B cell (primary cell): ENCODE measurements around the gene HK3. TPM values are rescaled to one million over a fixed set of nuclear protein-coding genes. Genes with fewer than 3 reads are reported as not detected.

Experiments used
- ATAC-seq: fragments of 200-7000 bp; cut with Tn5 transposase; one replicate; pipeline ENCODE4 v1.10.0; 2021; ENCODE audit warnings: low read depth, mild to moderate bottlenecking, moderate number of reproducible peaks, moderate library complexity
- CTCF ChIA-PET: fragments of 350-600 bp; sonication (Branson Sonifier 250); formaldehyde crosslinking; loops from one replicate; lab custom pipeline; 2021; ENCODE audit warnings: antibody characterized with exemption, inconsistent platforms; lab: Charles Lee
- POLR2A ChIA-PET: fragments of 350-600 bp; sonication (Branson Sonifier 250); formaldehyde crosslinking; loops from one replicate; lab custom pipeline; 2021; ENCODE audit warnings: antibody characterized with exemption; lab: Charles Lee
- DNase-seq: peaks from one replicate; pipeline ENCODE4 v3.0.0; 2013
- H2AFZ ChIP-seq: 2 replicates; pipeline ENCODE4 v1.6.1; 2012; ENCODE audit warnings: mild to moderate bottlenecking, low read depth, low read length; ENCODE audit not compliant: insufficient read depth, poor library complexity, severe bottlenecking
- H3K27ac ChIP-seq, 2 donors: 1 replicate in 1 of 2; 2 replicates in 1 of 2; pipeline ENCODE4 v1.5.1; 2012 to 2013; ENCODE audit warnings: low read length in 2 of 2, mild to moderate bottlenecking in 2 of 2, moderate library complexity in 1 of 2
- H3K27me3 ChIP-seq, 4 experiments: fragments of 200-600 bp in 1 of 4; sonication (generic) in 1 of 4; replicated peaks in 1 of 4; 1 replicate in 2 of 4; 2 replicates in 2 of 4; pipeline versions ENCODE4 v1.6.1 to v1.7.0; 2013 to 2016; ENCODE audit warnings: low read length in 3 of 4, mild to moderate bottlenecking in 2 of 4, mixed read lengths in 1 of 4, moderate library complexity in 1 of 4; ENCODE audit not compliant: insufficient read depth in 4 of 4, control insufficient read depth in 3 of 4; ENCODE audit errors: control extremely low read depth in 1 of 4
- H3K36me3 ChIP-seq, 2 experiments: replicated peaks in 1 of 2; 1 replicate in 1 of 2; 2 replicates in 1 of 2; pipeline versions ENCODE4 v1.6.1 to v1.7.1; 2013; ENCODE audit warnings: low read length in 1 of 2; ENCODE audit not compliant: insufficient read depth in 2 of 2, control insufficient read depth in 1 of 2; ENCODE audit errors: control extremely low read depth in 1 of 2, extremely low read depth in 1 of 2
- H3K4me1 ChIP-seq, 2 donors: fragments of 200-600 bp in 1 of 2; sonication (generic) in 1 of 2; 1 replicate in 1 of 2; 2 replicates in 1 of 2; pipeline versions ENCODE4 v1.5.1 to v1.6.1; 2013 to 2017; ENCODE audit warnings: low read length in 2 of 2; ENCODE audit not compliant: control insufficient read depth in 2 of 2, insufficient read depth in 2 of 2
- H3K4me2 ChIP-seq: replicated peaks from 2 replicates; pipeline ENCODE3; 2012; ENCODE audit warnings: mild to moderate bottlenecking, low read depth, low read length; ENCODE audit not compliant: poor library complexity, severe bottlenecking
- H3K4me3 ChIP-seq, 5 experiments: fragments of 200-600 bp in 1 of 5; sonication (generic) in 1 of 5; 1 replicate in 3 of 5; 2 replicates in 2 of 5; pipeline versions ENCODE4 v1.5.1 to v1.7.0; 2011 to 2016; ENCODE audit warnings: low read length in 4 of 5, mild to moderate bottlenecking in 4 of 5, low read depth in 2 of 5, control low read depth in 1 of 5, moderate library complexity in 1 of 5; ENCODE audit not compliant: insufficient read depth in 1 of 5; ENCODE audit errors: control extremely low read depth in 1 of 5, extremely low read depth in 1 of 5
- H3K79me2 ChIP-seq: fragments of 200-600 bp; sonication (generic); one replicate; pipeline ENCODE4 v1.6.0; 2016; ENCODE audit warnings: low read length; ENCODE audit not compliant: control insufficient read depth, insufficient read depth
- H3K9ac ChIP-seq: fragments of 200-600 bp; sonication (generic); 2 replicates; pipeline ENCODE4 v1.6.1; 2017; ENCODE audit warnings: mild to moderate bottlenecking, low read length, moderate library complexity
- H3K9me3 ChIP-seq, 3 donors: one replicate each; pipeline versions ENCODE4 v1.6.1 to v1.7.1; 2013; ENCODE audit warnings: low read length in 2 of 3; ENCODE audit not compliant: control insufficient read depth in 2 of 3, insufficient read depth in 1 of 3; ENCODE audit errors: control extremely low read depth in 1 of 3
- H4K20me1 ChIP-seq: 2 replicates; pipeline ENCODE4 v1.6.0; 2012; ENCODE audit warnings: mild to moderate bottlenecking, low read length; ENCODE audit not compliant: insufficient read depth, control insufficient read depth, poor library complexity, severe bottlenecking
- H3K27ac Mint-ChIP-seq: one replicate; pipeline ENCODE4 v1.8.0; 2021; ENCODE audit warnings: mixed read lengths
- H3K27me3 Mint-ChIP-seq: one replicate; pipeline ENCODE4 v1.8.0; 2021; ENCODE audit warnings: mixed read lengths
- H3K4me1 Mint-ChIP-seq: one replicate; pipeline ENCODE4 v1.8.0; 2021; ENCODE audit warnings: mixed read lengths
- H3K4me3 Mint-ChIP-seq: one replicate; pipeline ENCODE4 v1.8.0; 2021; ENCODE audit warnings: mixed read lengths
- H3K9me3 Mint-ChIP-seq: one replicate; pipeline ENCODE4 v1.8.0; 2022; ENCODE audit warnings: mixed read lengths; ENCODE audit not compliant: insufficient read depth
- EZH2 ChIP-seq: IDR thresholded peaks from 2 replicates; pipeline ENCODE4 v1.6.1; 2012; ENCODE audit warnings: borderline replicate concordance, low read depth, mild to moderate bottlenecking, moderate library complexity, low read length; ENCODE audit not compliant: insufficient read depth, poor library complexity, severe bottlenecking
- WGBS: methylation state at CpG from one replicate; pipeline ENCODE4 v1.1.5; 2013; ENCODE audit warnings: missing lambda C conversion rate; ENCODE audit not compliant: insufficient coverage; 5-methylcytosine and 5-hydroxymethylcytosine counted together
- intact Hi-C: fragments of 100-400 bp; cut with micrococcal nuclease; formaldehyde crosslinking; loops from one replicate; pipeline ENCODE4 v1.10.0; 2022
- polyA plus RNA-seq: library from polyadenylated mRNA; depleted of rRNA; stranded (reverse); fragments of >200 nt; gene quantifications from 2 replicates; pipeline ENCODE4 v1.2.3, GENCODE V29; 2012
- total RNA-seq, 2 donors: library from RNA; stranded (reverse); fragments of 120-200 nt in 1 of 2; gene quantifications; 1 replicate in 1 of 2; 2 replicates in 1 of 2; pipeline versions ENCODE4 v1.2.3 to v1.2.4, GENCODE V29; 2013 to 2022
- TF ChIP-seq, protein P1 (sequence below): fragments of 200-600 bp; IDR thresholded peaks from one replicate; pipeline ENCODE4 v1.8.0; 2022; ENCODE audit warnings: antibody characterized with exemption, mild to moderate bottlenecking

The HK3 gene
- total and polyA plus RNA-seq, 2 donors (not counting 1 experiment from before 2014, with no cell fraction given), result 0.30 to 5.0 TPM

DNA sequence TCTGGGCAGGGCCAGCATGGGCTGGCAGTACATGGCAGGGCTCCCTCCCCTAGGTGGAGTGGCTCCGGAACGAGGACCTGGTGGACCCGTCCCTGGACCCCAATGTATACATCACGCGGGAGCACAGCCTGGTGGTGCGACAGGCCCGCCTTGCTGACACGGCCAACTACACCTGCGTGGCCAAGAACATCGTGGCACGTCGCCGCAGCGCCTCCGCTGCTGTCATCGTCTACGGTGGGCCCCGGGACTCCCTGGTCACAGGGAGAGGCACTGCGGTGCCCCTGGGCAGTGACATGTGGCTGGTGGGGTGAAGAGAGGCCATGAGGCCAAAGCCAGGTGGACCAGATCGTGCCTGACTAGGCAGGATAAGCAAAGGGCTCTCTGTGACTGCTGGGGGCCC is 30.4 kb downstream of the HK3 start:
- no peak overlapping the region for H3K27ac ChIP-seq
- H3K9me3 ChIP-seq, result peaks cover 0 to 18% (median 0%) of the 10 kb centered on the region in 3 donors
- ATAC-seq (no peak), DNase-seq (no peak)
- Mint-ChIP-seq H3K9me3 (no peaks in the 10 kb centered on the region), H3K4me3 (no peak overlapping the region), H3K4me1 (peaks cover 2% of the 10 kb centered on the region), H3K27ac (no peak overlapping the region), H3K27me3 (peaks cover 19% of the 10 kb centered on the region)
- H3K4me2 ChIP-seq, result no peak overlapping the region
- no peaks in the 10 kb centered on the region for H3K79me2 ChIP-seq
- H3K27me3 ChIP-seq, result peaks cover 0 to 29% (median 11%) of the 10 kb centered on the region in 4 experiments
- WGBS, result 93% methylated on average over 19 of the region's 20 CpGs
- ChIA-PET CTCF (no interaction called here), POLR2A (no interaction called here)
- H3K4me3 ChIP-seq, result no peak overlapping the region
- no peaks in the 10 kb centered on the region for H3K4me1 ChIP-seq
- H3K9ac ChIP-seq, result no peak overlapping the region
- H3K36me3 ChIP-seq, result no peaks in the 10 kb centered on the region
- TF ChIP-seq, protein P1, sequence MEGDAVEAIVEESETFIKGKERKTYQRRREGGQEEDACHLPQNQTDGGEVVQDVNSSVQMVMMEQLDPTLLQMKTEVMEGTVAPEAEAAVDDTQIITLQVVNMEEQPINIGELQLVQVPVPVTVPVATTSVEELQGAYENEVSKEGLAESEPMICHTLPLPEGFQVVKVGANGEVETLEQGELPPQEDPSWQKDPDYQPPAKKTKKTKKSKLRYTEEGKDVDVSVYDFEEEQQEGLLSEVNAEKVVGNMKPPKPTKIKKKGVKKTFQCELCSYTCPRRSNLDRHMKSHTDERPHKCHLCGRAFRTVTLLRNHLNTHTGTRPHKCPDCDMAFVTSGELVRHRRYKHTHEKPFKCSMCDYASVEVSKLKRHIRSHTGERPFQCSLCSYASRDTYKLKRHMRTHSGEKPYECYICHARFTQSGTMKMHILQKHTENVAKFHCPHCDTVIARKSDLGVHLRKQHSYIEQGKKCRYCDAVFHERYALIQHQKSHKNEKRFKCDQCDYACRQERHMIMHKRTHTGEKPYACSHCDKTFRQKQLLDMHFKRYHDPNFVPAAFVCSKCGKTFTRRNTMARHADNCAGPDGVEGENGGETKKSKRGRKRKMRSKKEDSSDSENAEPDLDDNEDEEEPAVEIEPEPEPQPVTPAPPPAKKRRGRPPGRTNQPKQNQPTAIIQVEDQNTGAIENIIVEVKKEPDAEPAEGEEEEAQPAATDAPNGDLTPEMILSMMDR, result no peak
- TF ChIP-seq EZH2, result no peak
- H4K20me1 ChIP-seq, result no peaks in the 10 kb centered on the region
- H2AFZ ChIP-seq, result no peak overlapping the region
- intact Hi-C loops, result no loop called here

DNA sequence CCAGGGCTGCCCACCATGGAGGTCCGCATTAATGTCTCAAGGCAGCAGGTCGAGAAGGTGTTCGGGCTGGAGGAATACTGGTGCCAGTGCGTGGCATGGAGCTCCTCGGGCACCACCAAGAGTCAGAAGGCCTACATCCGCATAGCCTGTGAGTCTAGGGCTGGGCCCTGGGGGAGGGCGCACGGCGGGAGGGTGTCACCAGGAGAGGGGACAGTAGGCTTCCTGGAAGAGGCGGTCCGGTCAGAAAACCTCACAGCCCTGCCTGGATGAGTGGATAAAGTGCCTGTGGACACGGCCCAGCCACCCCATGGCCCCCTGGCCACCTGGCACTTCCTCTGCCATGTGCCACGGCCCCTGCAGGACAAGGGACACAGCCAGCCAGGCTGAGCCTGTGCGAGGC is 31.0 kb downstream of the HK3 start:
- H3K79me2 ChIP-seq, result no peaks in the 10 kb centered on the region
- intact Hi-C loops, result no loop called here
- ATAC-seq, result no peak
- Mint-ChIP-seq H3K27me3 (peaks cover 22% of the 10 kb centered on the region), H3K4me1 (peaks cover under 1% of the 10 kb centered on the region), H3K4me3 (no peak overlapping the region), H3K27ac (no peak overlapping the region), H3K9me3 (no peaks in the 10 kb centered on the region)
- H3K4me2 ChIP-seq, result no peak overlapping the region
- no peak for DNase-seq
- H3K9me3 ChIP-seq, result peaks cover 0 to 12% (median 0%) of the 10 kb centered on the region in 3 donors
- no peak overlapping the region for H3K9ac ChIP-seq
- ChIA-PET CTCF (no interaction called here), POLR2A (no interaction called here)
- H3K4me1 ChIP-seq, result no peaks in the 10 kb centered on the region
- H2AFZ ChIP-seq, result no peak overlapping the region
- H3K27me3 ChIP-seq, result peaks cover 0 to 32% (median 11%) of the 10 kb centered on the region in 4 experiments
- H3K4me3 ChIP-seq, result no peak overlapping the region
- 90% methylated on average over 13 of the region's 14 CpGs for WGBS
- no peak for TF ChIP-seq EZH2
- TF ChIP-seq, protein P1, result no peak
- no peak overlapping the region for H3K27ac ChIP-seq
- H4K20me1 ChIP-seq, result no peaks in the 10 kb centered on the region
- no peaks in the 10 kb centered on the region for H3K36me3 ChIP-seq
